NCI-H2081 (cell line): ENCODE results near the gene LYPD1.

Experiments
- DNase-seq, 2 experiments: peaks; one replicate each; lab custom pipeline; 2025; lab: John Stamatoyannopoulos, UW

Gene LYPD1

DNA sequence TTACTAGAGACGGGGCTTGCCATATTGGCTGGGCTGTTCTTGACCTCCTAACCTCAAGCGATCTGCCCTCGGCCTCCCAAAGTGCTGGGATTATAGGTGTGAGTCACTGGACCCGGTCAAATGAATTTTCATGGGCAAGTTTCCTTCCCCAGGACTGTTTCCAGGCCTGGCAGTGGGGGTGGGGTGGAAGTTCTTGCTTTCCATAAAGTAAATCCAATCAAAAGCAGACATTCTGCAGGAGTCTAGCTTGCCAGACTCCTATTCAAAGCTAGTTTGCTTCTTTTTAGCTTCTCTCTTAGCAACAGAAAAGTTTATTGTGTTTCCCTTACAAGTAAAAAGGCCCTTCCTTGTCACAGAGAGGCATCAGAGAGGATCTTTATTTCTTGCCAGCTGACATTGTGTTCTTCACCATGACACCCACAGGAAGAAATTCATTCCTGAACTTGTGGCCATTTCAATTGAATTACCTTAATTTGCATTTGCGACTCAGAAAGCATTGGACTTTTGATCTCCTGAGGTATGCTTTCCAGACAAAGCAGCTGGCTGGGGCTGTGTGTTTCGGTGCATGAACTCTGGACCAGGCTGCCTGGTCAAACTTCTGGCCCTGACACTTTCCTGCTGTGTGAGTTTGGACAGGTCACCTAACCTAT is 37.9 kb downstream of the LYPD1 start:
- DNase-seq, result no peak

DNA sequence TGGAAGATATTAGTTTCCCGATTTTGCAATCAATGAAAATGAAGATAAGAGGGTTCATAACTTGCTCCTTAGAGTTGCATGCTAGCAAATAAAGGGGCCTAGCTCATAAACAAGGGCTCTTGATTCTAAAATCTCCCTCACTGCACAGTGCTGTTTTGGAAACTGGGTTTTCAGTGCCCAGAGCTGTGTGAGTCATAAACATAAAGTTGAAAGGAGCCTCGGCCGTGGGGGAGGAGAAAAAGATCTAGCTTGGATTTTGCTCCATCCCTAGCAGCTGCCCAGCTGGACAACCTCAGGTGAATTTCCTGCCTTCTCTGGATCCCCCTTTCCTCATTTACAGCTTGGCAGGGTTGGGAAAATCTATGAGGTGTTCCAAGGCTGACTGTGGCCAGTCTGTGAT is 42.5 kb downstream of the LYPD1 start:
- no peak for DNase-seq

DNA sequence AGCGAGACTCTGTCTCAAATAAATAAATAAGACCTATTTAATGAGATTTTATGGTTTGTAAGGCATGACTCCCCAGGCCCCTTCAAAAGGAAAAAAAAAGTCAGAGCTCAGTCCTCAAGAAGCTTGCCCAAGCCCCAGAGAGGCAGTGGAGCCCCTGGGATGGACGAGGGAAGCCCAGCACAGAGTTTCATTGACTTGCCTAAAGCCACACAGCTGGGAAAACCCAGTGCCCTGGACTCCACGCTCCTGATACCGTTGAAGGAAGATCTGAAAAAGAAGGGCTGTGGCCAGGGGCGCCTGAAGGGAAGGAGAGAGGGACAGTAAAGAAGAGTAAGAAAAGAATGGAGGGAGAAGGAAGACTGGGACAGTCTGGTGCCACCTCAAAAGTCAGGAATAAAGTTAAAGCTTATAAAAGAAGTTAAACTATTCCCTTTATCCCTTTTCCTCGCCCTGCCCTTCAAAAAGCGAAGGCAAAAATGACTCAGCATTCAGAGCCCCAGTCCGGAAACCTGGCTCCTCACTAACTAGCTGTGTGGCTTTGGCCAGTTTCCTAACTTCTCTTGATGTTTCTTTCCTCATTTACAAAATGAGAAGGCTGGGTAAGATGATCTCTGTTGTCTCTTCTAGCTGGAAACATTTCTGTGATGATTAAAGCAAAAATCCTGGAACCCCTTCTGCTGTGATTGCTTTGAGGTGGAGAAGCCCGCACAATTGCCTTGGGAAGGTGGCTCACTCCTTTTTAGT is 46.7 kb downstream of the LYPD1 start:
- DNase-seq, result no peak

DNA sequence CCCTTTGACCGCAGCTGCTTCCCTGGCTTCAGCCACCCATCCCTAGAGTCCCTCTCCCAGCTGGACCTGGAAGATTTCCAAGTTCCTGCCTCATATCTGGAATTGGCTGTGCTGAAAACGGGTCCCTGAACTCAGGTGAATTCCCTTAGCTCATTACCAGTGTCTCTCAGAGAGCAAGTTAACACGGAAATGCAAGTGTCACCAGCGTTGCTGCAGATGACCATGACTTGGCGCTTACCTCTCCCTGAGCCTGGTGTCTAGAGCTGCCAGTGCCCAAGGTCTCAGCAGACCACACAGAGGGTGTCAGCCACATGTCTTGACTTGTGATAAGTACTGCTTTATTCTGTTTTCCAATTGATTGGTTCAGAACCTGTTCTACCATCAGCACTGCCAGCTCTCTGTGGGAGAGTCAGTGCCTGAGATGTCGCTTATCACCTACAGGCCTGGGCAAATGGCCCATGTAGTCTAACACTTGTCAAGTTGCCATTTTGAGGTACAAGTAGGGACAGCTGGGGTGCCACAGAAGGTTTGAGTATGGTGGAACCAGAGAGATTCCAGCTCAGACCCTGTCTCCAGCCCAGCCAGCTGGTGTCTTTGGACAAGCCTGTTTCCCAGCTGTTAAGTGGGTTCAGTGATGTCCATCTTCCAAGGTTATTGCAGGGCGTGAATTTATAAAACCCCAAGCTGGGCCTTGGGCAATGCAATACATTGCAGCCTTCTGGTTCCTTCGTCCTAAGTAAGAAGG is 48.7 kb downstream of the LYPD1 start:
- DNase-seq, result no peak

DNA sequence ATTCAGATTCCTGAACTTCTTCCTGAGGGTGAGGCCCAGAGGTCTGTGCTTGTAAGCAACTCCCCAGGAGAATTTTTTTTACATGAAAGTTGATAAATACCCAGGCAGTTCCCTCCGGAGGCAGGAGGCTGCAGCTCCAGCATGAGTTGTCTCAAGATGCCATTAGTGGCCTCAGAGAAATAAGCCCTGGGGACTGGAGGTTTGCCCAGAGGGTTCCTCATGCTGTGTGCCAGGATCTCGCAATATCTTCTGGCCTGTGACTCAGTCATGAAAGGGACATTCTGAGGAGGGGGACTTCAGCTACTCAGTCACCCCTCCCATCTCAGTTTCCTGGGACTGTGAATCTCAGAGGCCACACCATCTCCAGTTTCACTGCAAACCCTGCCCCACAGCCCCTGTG is 49.9 kb downstream of the LYPD1 start:
- no peak for DNase-seq

DNA sequence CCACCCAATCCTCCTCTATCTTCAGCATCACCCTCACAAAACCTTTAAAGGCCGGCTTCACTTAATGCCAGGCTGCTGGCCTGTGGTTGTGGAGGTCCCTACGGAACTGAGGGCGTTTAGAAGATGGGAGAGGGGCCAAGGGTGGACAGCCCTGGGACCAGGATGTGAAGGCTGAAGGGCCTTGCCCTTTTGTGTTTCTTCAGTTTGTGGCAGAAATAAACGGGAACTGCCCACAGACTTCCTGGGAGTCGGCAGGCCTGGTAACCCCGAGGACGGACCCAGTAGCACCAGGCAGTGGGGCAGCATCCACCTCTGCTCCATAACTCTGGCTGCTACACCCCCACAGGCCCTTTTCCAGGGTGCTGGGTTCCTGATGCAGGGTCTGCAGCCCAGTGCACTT is 51.3 kb downstream of the LYPD1 start:
- no peak for DNase-seq

DNA sequence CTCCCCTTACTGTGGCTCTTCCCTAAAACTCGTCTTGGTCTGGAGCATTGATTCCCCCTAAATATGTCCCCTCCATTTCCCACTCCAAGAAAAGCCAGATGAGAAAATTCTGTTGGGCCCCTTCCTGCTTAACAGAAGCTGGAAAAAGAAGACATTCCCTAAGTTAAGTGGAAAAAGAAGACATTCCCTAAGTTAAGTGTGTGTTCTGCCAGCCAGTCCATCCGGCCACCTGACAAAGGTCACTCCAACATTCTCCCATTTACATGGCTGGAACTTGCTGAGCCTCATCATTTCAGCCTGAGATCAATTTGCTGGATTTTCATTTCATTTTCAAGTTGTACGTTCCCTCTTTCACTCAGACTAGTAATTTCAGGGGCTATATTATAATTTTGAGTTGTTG is 52.0 kb downstream of the LYPD1 start:
- DNase-seq, result no peak

DNA sequence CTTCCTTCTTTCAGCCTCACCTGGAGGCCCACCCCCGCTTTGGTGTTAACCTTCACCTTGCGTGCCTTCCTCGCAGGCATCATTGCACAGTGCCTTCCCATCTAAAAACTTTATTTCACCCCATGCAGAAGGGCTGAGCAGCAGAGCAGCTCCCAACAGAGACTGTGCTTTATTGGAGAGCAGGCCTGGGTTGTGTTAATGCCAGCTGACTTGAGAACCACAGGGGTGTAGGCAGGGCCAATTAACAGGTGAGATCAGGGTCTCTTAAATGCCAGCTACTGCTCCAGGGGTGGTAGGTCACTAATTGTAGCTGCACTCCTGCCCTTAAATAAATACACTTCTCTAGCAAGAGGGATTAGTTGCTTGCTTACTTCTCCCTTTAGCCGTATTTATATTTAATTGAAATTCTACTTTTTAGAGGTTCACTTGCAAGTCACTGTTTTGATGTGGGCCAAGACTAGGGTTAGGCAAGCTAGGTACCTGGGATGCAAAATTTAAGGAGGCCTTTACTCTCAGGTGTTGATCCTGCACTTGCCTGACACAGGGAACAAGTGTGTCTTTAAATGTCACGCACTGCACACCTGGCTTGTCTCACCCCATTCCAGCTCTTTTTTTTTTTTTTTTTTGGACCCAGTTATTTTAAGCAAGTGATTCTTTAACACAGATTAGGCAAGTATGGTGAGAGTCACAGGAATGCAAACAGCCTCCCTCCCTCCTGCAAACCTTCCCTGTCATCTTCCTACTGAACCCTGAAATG is 54.5 kb downstream of the LYPD1 start:
- no peak for DNase-seq

DNA sequence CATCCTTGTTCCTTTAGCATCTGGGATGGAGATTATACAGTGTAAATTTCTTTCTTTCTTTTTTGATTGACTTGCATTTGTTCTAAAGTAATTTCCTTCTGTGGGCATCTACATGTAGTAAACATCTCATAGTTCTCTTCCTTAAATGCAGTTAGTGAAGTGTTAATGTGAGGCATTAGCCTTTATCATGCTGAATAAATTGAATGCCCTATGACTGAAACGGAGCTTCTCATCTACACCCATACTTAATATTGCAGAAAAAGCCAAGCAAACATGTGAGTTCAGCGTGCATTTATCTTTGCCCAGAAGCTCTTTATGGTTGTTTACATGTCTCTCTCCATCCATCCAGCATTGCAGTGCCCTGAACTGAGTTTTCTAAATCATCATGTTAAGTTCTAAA is 58.3 kb downstream of the LYPD1 start:
- no peak for DNase-seq

DNA sequence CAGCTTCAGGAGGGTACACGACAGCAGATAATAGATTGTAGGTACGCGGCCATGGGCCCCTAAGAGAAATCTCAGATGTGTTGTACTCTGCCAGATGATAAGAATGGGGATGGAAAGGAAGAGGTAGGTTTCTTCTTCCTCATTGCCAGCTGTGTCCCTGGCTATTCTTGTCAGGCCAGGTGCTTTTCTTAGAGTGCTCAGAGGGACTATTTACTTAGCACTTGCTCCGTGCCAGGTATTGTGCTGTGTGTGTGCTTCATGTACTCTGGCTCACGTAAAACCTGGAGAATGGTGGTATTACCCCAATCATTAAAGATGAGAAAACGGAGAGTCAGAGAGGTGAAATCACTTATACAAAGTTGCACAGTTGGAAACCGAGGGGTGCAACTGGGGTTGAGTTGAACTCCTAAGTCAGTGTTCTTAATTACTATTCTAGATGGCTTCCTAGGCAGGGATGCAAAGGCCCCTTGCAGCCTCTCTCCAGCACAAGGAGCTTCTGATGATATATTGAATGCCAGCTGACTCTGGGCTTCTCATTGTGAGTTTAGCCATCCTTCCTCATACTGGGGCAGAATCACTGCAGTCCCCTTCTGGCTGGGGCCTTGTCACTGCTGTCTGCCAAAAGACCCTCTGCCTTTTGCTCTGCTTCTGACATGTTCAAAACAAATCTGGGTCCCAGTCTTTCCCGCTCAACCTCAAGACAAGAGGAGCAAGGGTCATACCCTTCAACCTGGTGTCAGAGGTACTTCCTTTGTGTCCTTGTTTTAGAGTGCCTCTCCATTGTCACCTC is 60.7 kb downstream of the LYPD1 start:
- DNase-seq, result no peak

DNA sequence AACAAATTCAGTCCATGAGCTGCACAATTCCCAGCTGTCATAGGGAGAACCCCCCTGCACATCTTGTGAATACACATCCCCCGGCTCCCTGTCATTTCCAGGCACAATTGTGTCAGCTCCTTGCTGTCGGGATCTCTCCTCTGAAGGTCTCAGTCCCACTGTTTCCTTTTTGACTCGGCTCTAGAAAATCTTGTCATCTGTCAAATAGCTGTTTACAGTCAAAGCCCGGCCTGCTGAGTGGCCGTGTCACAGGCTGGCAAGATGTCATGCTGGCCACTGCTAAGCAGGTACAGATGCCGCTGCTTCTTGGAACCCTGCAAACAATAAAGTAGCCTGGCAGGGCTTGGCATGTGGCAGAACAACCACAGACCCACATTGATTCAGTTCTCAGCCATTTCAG is 61.7 kb downstream of the LYPD1 start:
- DNase-seq, result no peak

DNA sequence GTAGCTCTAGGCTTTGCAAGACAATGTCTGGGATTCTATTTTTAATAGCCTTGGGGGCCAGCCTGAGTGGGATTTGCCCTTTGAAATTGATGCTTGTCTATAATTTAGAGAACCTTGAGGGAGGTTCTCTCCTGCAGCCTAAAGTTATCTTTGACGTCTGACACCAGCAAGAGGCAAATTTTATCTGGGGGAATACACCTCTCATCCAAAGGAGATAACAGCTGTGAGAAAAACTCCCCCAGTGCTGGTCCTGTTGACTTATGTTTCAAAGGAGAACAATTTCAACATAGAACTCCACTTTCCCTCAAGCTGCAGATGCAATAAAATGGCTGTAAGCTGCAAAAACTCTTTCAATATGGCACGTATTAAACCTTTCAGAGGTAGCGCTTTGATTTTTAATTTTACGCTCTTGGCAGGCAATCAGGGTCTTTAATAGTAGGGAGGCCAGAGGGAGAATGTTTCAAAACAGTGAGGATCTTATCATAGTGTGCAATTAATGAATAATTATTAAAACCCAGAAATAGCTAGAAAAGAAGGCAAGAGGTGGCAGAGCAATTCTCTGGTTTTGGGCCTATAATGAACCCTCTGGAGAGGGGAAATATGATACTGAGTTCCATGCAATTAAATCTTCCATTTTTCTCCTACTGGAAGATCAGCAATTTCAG is 62.4 kb downstream of the LYPD1 start:
- no peak for DNase-seq

DNA sequence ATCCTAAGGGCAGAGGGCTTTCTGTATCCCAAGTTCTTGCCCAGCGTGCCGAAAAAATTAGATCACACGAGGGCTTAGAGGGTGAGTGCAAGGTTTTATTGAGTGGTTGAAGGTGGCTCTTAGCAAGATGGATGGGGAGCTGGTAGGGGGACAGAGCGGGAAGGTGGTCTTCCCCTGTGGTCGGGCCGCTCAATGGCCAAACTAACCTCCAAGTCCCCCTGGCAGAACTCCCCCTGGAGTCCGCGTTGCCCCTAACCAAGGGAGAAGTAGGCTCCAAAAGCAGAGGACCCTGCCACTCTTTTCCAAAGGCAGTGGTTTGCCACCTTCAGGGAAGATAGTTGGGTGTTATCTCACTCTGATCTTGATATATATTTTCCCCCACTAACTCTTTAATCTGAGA is 63.4 kb downstream of the LYPD1 start:
- no peak for DNase-seq

DNA sequence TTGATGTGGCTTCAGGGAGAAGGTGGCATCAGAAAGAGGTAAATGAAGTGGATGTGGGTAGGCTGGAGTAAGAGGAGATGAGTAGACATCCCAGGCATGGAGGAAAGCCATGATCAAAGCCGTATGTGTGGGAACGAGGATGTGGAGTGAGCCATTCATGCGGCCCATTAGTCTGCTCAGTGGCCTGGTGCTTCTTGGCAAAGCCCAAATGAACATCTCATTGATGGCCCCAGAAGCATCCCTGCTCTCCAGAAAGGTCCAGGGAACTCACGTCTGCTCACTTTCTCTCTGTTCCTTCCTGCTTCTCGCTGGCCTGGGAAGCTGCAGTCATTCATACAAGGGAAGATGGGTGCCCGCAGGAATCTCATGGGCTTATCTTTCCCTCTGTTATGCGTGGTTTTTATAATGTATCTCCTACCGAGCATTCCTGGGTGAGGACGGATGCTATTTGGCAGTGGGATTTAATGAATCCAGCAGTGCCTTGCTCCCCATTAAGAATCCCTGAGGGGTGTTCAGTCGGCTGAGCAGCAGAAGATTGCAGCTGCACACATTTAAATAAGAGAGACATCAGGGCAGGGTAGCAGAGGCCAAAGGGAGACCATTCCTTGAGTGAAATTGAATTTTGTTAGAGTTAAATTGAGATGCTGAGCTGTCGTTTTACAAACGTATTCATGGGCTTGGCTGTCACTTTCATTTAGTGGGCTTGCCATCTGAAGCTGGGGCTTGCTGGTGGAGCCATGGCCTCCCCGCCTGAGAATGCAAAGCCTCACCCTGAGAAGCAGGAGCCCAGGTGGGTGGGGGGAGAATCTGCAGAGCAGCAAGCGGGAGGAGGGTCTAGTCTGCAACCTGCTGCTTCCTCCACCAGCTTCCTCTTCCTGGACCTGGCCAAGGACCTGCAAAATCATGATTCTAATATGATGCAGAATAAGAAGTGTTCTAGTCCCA is 64.5 kb downstream of the LYPD1 start:
- DNase-seq, result no peak

DNA sequence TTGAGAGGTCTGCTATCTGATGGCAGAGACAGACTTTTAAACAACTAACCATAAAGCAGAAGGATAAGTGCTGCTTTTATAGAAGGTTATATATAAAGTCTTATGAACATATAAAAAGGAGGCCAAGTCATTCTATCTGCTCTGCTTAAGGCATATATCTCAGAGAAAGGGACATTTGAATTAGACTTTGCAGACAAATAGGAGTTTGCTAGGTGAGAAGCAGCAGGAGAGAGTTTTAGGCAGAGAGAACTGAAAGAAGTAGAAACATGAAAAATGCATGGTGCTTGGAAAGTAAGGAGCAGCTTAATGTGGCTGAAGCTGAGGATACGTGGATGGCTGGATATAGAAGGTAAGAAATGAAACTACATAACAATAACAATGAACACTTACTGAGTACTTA is 65.4 kb downstream of the LYPD1 start:
- no peak for DNase-seq

DNA sequence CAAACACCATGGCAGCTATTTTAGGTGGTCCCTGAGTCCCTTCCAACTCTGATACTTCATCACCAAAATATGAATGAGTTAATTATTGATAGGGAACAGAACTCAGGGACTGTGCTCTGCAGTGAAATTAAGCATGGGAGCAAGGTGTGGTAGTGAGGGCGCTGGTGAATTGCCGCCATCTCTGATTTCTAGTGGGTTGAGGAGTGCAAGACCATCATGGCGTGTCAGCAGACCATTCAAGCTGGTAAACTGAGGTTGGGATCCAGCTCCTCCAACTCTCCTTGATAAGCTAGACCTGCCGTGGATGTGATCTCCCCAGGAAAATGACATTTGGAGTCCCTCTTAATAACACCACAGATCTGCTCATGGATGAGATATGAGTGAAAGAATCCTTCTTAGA is 70.4 kb downstream of the LYPD1 start:
- DNase-seq, result no peak

DNA sequence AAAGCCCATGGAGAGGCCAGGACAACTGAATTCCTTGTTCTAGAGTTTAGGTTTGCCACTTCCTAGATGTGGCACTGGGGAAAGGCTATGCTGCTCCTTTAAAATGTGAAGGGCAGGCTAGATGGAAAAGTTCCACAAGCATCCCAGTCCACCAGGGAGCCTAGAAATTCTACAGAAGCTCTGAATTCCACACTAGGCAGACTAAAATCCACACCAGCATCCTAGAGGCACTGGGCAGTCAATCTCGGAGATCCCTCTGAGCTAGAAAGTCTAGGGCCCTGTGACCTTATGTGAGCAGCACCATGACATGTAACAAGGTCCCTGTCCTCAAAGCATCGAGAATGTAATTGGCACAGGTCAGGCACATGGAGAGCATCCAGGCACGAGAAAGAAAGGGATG is 71.5 kb downstream of the LYPD1 start:
- DNase-seq, result no peak

DNA sequence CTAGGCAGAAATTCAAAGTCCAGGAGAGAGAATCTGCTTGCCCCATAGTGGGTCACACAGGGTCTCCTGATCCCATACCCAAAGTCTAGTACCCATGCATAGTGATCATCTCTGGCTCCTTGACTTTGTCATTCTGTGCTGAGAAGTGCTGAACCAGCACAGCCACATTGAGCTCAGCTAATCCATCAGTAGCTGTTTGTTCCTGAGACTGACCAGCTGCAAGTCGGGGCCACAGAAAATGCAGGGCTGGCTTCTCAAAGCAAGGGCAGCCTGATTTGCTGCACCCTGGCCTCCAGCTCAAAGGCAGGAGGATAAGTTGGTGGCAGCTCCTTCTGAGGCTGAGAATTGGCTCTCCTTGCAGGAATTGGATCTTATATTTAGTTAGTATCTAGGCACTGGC is 72.2 kb downstream of the LYPD1 start:
- DNase-seq, result no peak

DNA sequence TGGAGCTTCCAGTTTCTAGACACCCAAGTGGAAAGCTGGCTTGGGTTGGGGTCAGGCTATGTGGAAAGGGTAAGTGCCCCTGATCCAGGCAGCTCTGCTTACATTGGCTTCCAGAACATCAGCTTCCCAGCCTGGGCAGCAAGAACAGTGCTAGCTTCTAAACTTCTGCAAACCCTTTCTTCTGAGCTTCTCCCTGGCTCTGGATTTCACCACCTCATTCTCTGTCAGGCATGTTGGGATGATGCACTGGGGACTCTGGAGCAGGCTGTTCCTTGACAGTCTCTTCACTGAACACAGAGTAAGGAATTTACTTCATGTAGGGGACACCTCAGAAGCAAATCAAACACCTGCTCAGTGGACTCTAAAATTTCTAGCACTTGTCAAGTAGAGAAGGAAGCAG is 72.8 kb downstream of the LYPD1 start:
- DNase-seq, result no peak

DNA sequence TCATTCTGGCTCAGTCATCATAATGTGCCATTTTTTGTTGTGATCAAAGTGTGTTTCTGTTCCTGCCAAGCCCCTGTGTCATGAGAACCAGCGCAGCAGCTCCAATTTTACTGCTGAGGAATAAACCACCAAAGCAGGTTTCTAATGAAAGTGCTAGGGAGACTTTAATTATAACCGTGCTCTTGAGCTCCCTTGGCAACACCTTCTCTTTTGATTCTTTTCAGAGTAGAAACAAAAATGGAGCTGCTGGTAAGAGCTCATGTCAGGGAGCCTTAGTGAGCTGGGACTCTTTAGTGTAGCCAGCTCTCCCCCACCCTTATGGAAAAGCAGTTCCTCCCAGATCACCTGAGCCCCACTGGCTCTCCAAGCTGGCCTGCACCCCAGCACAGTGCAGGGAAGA is 74.3 kb downstream of the LYPD1 start:
- no peak for DNase-seq
